GM13977 (cell line): ENCODE results near the gene ULK1.

Experiments
- DNase-seq: peaks from one replicate; pipeline ENCODE4 v3.0.0; 2012; ENCODE audit warnings: low spot score
- in situ Hi-C: fragments of 300-500 bp; cut with MboI; formaldehyde crosslinking; loops from one replicate; pipeline ENCODE4 v1.12.0; 2022; ENCODE audit warnings: low sequenced_read_pairs, low pct_unique_long_range_greater_than_20kb, mixed read lengths, inconsistent platforms; ENCODE audit not compliant: unreplicated experiment
- TF ChIP-seq, protein P1 (sequence below): IDR thresholded peaks from 2 replicates; pipeline ENCODE4 v1.5.1; 2012; ENCODE audit warnings: mild to moderate bottlenecking, control low read depth; ENCODE audit not compliant: insufficient read depth; ENCODE audit errors: extremely low read depth, missing control alignments

The ULK1 gene

DNA sequence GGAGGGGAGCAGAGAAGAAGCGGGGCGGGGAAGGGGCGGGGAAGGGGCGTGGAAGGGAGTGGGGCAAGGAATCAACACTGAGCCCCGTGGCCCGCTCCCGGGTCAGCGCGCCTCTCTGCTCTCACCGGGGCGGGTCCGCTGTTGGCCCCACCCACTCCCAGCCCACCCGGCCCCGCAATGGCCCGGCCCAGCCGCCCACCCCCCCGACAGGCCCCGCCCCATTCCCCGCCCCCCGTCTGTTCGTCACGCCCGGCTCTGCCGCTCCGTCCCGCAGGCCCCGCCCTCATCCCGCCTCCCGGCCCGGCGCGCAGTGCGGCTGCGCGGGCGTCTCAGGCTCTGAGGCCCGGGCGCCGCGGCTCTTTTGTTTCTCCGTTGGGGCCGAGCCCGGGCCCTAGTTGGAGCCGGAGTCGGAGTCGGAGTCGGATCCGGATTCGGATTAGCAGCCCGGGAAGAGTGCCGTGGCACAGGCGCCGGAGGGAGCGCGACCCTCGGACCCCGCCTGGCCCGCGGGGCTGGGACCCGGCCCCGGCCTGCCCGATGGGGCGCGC lies at the start of gene ULK1:
ULK1 (plus strand) TSS at position 310 of the 548 bp plus-strand sequence. CDS start 380 bp downstream, outside the sequence.
- in situ Hi-C loops: no loop called here
- TF ChIP-seq, protein P1, sequence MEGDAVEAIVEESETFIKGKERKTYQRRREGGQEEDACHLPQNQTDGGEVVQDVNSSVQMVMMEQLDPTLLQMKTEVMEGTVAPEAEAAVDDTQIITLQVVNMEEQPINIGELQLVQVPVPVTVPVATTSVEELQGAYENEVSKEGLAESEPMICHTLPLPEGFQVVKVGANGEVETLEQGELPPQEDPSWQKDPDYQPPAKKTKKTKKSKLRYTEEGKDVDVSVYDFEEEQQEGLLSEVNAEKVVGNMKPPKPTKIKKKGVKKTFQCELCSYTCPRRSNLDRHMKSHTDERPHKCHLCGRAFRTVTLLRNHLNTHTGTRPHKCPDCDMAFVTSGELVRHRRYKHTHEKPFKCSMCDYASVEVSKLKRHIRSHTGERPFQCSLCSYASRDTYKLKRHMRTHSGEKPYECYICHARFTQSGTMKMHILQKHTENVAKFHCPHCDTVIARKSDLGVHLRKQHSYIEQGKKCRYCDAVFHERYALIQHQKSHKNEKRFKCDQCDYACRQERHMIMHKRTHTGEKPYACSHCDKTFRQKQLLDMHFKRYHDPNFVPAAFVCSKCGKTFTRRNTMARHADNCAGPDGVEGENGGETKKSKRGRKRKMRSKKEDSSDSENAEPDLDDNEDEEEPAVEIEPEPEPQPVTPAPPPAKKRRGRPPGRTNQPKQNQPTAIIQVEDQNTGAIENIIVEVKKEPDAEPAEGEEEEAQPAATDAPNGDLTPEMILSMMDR: no peak
- peak; percentile 100 for DNase-seq

- in situ Hi-C loops: no loop called here
- TF ChIP-seq, protein P1: no peak
- no peak for DNase-seq
Measured at GRCh38 chr12:131844656-131845055, 49.8 kb upstream of the ULK1 start.

GRCh38 chr12:131845121-131845520 lies 49.3 kb upstream of the ULK1 start:
- no peak for DNase-seq
- TF ChIP-seq, protein P1: no peak
- in situ Hi-C loops: no loop called here

DNA sequence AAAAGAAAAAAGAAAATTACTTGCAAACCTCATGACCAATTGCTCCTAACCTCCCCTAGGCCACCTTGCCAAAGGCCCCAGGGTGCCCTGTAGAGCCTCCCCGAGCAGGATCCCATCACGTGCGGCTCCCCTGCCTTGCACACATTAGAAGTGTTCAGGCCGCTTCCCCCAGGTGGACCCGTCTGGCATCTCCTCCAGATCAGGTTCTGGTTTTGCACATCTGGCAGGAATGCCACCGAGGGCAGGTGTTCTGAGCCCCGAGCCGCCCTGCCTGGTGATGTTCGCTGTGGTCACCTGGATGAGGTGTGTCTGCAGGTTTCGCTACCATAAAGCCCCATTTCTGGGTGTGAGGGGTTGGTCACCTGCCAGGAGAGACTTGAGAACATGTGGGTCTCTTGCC lies 47.0 kb upstream of the ULK1 start:
- in situ Hi-C loops: no loop called here
- DNase-seq: no peak
- TF ChIP-seq, protein P1: no peak

- in situ Hi-C loops: no loop called here
- TF ChIP-seq, protein P1: no peak
Measured at GRCh38 chr12:131848753-131849152, 45.7 kb upstream of the ULK1 start.

GRCh38 chr12:131849700-131850553 lies 44.5 kb upstream of the ULK1 start:
- in situ Hi-C loops: no loop called here
- TF ChIP-seq, protein P1: no peak
- no peak for DNase-seq

More at GRCh38 chr12:131848753-131849152, 45.7 kb upstream of the ULK1 start:
- DNase-seq: no peak
